GM21529 (cell line): ENCODE measurements around the gene PRSS12.
"Not testable (repeated sequence)": the region's sequence is repeated elsewhere in the genome, so short reads cannot be mapped to it uniquely, and the experiment has no call there.

Source experiments
- ATAC-seq: cut with Tn5 transposase; IDR thresholded peaks from one replicate; pipeline ENCODE4 v1.9.1; 2021; ENCODE audit not compliant: unreplicated experiment

PRSS12 gene

GRCh38 chr4:118325431-118325830, 27.4 kb downstream of the PRSS12 start:
- ATAC-seq, result no peak

GRCh38 chr4:118322831-118323502, 29.8 kb downstream of the PRSS12 start:
- no peak for ATAC-seq

GRCh38 chr4:118318931-118319330, 33.9 kb downstream of the PRSS12 start:
- no peak for ATAC-seq

GRCh38 chr4:118317691-118318090, 35.1 kb downstream of the PRSS12 start:
- no peak for ATAC-seq

GRCh38 chr4:118314221-118314620, 38.6 kb downstream of the PRSS12 start:
- no peak for ATAC-seq

GRCh38 chr4:118313098-118313497, 39.7 kb downstream of the PRSS12 start:
- no peak for ATAC-seq

- ATAC-seq, result no peak
These were observed 44.3 kb downstream of the PRSS12 start for GRCh38 chr4:118308306-118309030.

- no peak for ATAC-seq
These were observed 45.2 kb downstream of the PRSS12 start for GRCh38 chr4:118307643-118308042.

GRCh38 chr4:118299619-118300018, 53.2 kb downstream of the PRSS12 start:
- ATAC-seq, result not testable (repeated sequence)

GRCh38 chr4:118296729-118297128, 56.1 kb downstream of the PRSS12 start:
- ATAC-seq, result no peak

GRCh38 chr4:118290951-118291350, 61.9 kb downstream of the PRSS12 start:
- ATAC-seq, result no peak

GRCh38 chr4:118289794-118290193, 63.0 kb downstream of the PRSS12 start:
- no peak for ATAC-seq

GRCh38 chr4:118287711-118288451, 64.9 kb downstream of the PRSS12 start:
- ATAC-seq, result no peak

- ATAC-seq, result no peak
These were observed 66.1 kb downstream of the PRSS12 start for GRCh38 chr4:118286685-118287084.

- no peak for ATAC-seq
These were observed 66.9 kb downstream of the PRSS12 start for GRCh38 chr4:118285931-118286330.

- peak; percentile 56 for ATAC-seq
These were observed 68.6 kb downstream of the PRSS12 start for GRCh38 chr4:118284169-118284568.

- ATAC-seq, result no peak
These were observed 70.1 kb downstream of the PRSS12 start for GRCh38 chr4:118282692-118283091.

- no peak for ATAC-seq
These were observed 71.0 kb downstream of the PRSS12 start for GRCh38 chr4:118281611-118282442.

- peak; percentile 28 for ATAC-seq
These were observed 72.1 kb downstream of the PRSS12 start for GRCh38 chr4:118280501-118281218.

- ATAC-seq, result no peak
These were observed 72.8 kb downstream of the PRSS12 start for GRCh38 chr4:118279920-118280432.
